Measurements from ENCODE around the gene RAB6B. TPM values are rescaled to one million over a fixed set of nuclear protein-coding genes. Genes with fewer than 3 reads are reported as not detected.
A peak's percentile ranks its signal among the peaks of the same experiment; 100 is the strongest.

Gene RAB6B
- polyA plus RNA-seq, 1 donor (not counting 4 experiments of a cell fraction or from before 2014, with no cell fraction given) = 2.2 TPM

- Histone ChIP-seq H3K4me3 (ENCODE audit: control insufficient read depth in 2 of 3, extremely low read depth in 1 of 3, insufficient read depth in 2 of 3, low read depth in 1 of 3, low read length in 3 of 3) (peak within 1 kb of the TSS; percentile 85 to 98 (median 96)), H3K27me3 (ENCODE audit: control insufficient read depth, extremely low read depth, insufficient read depth, low read length) (no peaks in the 10 kb centered on the region), H3K4me2 (ENCODE audit: control insufficient read depth, extremely low read depth, insufficient read depth, low read depth, low read length) (peak within 1 kb of the TSS; percentile 97), H3K4me1 (ENCODE audit: control insufficient read depth, extremely low read depth, insufficient read depth, low read length) (peaks cover 11% of the 10 kb centered on the region), H3K9me3 (ENCODE audit: control insufficient read depth, low read depth, low read length) (no peaks in the 10 kb centered on the region), H3K9me1 (ENCODE audit: control insufficient read depth, extremely low read depth, insufficient read depth, low read length) (no peaks in the 10 kb centered on the region), H3K9ac (ENCODE audit: control insufficient read depth, extremely low read depth, insufficient read depth, low read length) (peak within 1 kb of the TSS; percentile 91), H3K27ac (ENCODE audit: control insufficient read depth, insufficient read depth, low read length) (peak within 1 kb of the TSS; percentile 82), H2AFZ (ENCODE audit: control insufficient read depth, low read length) (peak within 1 kb of the TSS; percentile 99), H3K79me2 (ENCODE audit: control insufficient read depth, insufficient read depth, low read length) (peaks cover 17% of the 10 kb centered on the region), H3K36me3 (ENCODE audit: control insufficient read depth in 2 of 2, extremely low read depth in 1 of 2, insufficient read depth in 2 of 2, low read length in 2 of 2) (peaks cover 5 to 10% of the 10 kb centered on the region in 2 experiments), H4K20me1 (ENCODE audit: control insufficient read depth, extremely low read depth, insufficient read depth, low read length) (no peaks in the 10 kb centered on the region)
- FAIRE-seq = peak; percentile 93
- dilution Hi-C loops (cut with MboI; ENCODE audit: extremely low pct_ligation_motif_present, low sequenced_read_pairs) = no loop called here
- DNase-seq (ENCODE audit: low read depth, low spot score) = no peak
- TF ChIP-seq EZH2 (IDR thresholded peaks at IDR 0.05; ENCODE audit: low read length) = no peak
- TF ChIP-seq, protein P1, sequence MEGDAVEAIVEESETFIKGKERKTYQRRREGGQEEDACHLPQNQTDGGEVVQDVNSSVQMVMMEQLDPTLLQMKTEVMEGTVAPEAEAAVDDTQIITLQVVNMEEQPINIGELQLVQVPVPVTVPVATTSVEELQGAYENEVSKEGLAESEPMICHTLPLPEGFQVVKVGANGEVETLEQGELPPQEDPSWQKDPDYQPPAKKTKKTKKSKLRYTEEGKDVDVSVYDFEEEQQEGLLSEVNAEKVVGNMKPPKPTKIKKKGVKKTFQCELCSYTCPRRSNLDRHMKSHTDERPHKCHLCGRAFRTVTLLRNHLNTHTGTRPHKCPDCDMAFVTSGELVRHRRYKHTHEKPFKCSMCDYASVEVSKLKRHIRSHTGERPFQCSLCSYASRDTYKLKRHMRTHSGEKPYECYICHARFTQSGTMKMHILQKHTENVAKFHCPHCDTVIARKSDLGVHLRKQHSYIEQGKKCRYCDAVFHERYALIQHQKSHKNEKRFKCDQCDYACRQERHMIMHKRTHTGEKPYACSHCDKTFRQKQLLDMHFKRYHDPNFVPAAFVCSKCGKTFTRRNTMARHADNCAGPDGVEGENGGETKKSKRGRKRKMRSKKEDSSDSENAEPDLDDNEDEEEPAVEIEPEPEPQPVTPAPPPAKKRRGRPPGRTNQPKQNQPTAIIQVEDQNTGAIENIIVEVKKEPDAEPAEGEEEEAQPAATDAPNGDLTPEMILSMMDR (optimal IDR thresholded peaks at IDR 0.05 in 1 of 3, IDR thresholded peaks at IDR 0.05 in 1 of 3, conservative IDR thresholded peaks at IDR 0.05 in 1 of 3; ENCODE audit: extremely low read depth in 1 of 3, insufficient read depth in 2 of 3, low read length in 3 of 3) = no peak
Observed at GRCh38 chr3:133805702-133806475, 89.8 kb downstream of the RAB6B start, which contains the start of gene SRPRB. Gene SRPRB (plus strand): TSS chr3:133805815. CDS start chr3:133805849, 34 bp downstream.

- no peak for TF ChIP-seq EZH2 (IDR thresholded peaks at IDR 0.05; ENCODE audit: low read length)
- TF ChIP-seq, protein P1 (optimal IDR thresholded peaks at IDR 0.05 in 1 of 3, IDR thresholded peaks at IDR 0.05 in 1 of 3, conservative IDR thresholded peaks at IDR 0.05 in 1 of 3; ENCODE audit: extremely low read depth in 1 of 3, insufficient read depth in 2 of 3, low read length in 3 of 3) = no peak
- Histone ChIP-seq H3K27ac (ENCODE audit: control insufficient read depth, insufficient read depth, low read length) (peak overlapping the region; percentile 16), H3K9me3 (ENCODE audit: control insufficient read depth, low read depth, low read length) (no peaks in the 10 kb centered on the region), H3K79me2 (ENCODE audit: control insufficient read depth, insufficient read depth, low read length) (peaks cover 17% of the 10 kb centered on the region), H3K27me3 (ENCODE audit: control insufficient read depth, extremely low read depth, insufficient read depth, low read length) (no peaks in the 10 kb centered on the region), H3K4me3 (ENCODE audit: control insufficient read depth in 2 of 3, extremely low read depth in 1 of 3, insufficient read depth in 2 of 3, low read depth in 1 of 3, low read length in 3 of 3) (peak overlapping the region; percentile 85 to 98 (median 96)), H3K36me3 (ENCODE audit: control insufficient read depth in 2 of 2, extremely low read depth in 1 of 2, insufficient read depth in 2 of 2, low read length in 2 of 2) (peaks cover 5 to 9% of the 10 kb centered on the region in 2 experiments), H3K9me1 (ENCODE audit: control insufficient read depth, extremely low read depth, insufficient read depth, low read length) (no peaks in the 10 kb centered on the region), H3K4me1 (ENCODE audit: control insufficient read depth, extremely low read depth, insufficient read depth, low read length) (peaks cover 11% of the 10 kb centered on the region), H2AFZ (ENCODE audit: control insufficient read depth, low read length) (peak overlapping the region; percentile 76), H3K4me2 (ENCODE audit: control insufficient read depth, extremely low read depth, insufficient read depth, low read depth, low read length) (peak overlapping the region; percentile 97), H4K20me1 (ENCODE audit: control insufficient read depth, extremely low read depth, insufficient read depth, low read length) (no peaks in the 10 kb centered on the region), H3K9ac (ENCODE audit: control insufficient read depth, extremely low read depth, insufficient read depth, low read length) (peak overlapping the region; percentile 91)
- DNase-seq (ENCODE audit: low read depth, low spot score) = peak; percentile 86
- no peak for FAIRE-seq
- dilution Hi-C loops (cut with MboI; ENCODE audit: extremely low pct_ligation_motif_present, low sequenced_read_pairs) = no loop called here
Observed at GRCh38 chr3:133805384-133805701, 90.3 kb downstream of the RAB6B start.
